HG03460 (cell line): Measurements from ENCODE around the gene GBX1.

Experiments used
- ATAC-seq: cut with Tn5 transposase; IDR thresholded peaks from one replicate; pipeline ENCODE4 v1.9.1; 2021; ENCODE audit not compliant: unreplicated experiment

The GBX1 gene

DNA sequence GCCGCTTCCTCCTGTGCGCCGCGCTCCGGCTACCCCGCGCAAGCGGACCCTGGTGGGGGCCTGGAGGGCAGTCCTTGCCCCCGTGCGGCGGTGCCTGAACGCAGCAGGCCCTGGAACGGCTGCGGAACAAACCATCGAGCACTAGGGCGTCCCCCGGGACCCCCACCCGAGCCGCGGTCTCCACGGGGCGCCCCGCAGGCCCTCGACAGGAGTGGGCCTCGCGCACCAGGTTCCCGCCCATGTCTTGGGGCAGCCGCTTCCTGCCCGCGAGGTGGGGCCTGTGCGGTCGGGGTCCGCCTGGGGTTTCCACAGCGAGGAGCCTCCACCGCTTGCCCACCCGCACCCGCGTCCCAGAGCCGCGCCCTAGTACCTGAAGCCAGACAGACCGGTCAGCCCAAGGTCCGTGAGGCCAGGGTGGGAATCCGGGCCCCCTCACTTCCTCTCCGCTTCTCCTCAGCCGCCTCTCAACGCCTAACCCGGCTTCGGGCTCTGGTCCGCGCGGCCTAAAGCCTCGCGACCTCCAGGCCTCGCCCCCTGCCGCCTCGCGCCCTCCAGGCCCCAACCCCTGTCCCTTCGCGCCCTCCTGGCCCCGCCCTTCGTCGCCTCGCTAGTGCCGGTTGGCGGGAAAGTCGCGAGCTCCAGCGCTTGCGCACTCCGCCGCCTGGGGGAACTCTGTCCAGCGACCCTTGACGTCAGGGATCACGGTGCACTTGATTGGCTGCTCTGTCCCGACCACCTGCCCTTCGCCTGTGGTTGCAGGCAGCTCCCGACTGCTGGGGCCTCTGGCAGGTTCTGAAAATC lies 7.0 kb upstream of the GBX1 start:
- no peak for ATAC-seq

DNA sequence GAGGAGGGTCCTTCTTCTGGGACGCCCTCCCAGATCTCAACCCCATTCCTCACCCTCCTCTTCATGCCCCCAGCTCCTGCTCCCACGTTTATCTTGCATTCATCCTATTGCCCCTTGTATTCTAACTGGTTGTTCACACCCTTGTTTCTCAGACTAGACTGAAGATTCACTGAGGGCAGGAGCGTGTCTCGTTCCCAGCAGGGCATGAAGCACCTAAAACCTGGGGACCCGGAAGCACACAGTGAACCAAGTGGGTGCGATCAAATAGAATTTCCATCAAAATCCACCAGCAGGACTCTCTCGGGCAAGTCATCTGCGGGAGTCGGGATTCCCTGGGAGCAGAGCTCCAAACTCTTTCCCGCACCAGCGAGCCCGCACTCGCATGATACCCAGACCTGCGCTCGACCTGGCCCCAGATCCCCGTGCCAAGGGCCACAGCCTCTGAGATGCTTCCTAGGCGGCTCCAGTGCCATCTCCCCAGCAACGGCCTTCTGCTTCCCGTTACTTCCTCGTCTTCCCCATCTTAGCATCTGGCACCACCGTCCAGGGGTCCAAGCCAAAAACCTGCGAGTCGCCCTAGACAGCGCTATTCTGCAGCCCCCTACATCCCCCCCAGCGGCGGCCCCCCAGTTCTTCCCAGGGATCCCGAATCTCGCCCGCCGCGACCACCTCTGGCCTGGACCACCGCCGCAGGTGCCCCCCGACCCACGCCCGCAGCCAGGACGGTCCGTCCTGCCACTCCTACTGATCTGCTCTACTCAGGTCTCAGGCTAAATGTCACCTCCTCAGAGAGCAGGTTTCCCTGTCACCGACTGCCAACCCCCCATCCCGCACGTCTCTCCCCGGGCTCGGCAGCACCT lies 6.1 kb upstream of the GBX1 start:
- ATAC-seq, result no peak

DNA sequence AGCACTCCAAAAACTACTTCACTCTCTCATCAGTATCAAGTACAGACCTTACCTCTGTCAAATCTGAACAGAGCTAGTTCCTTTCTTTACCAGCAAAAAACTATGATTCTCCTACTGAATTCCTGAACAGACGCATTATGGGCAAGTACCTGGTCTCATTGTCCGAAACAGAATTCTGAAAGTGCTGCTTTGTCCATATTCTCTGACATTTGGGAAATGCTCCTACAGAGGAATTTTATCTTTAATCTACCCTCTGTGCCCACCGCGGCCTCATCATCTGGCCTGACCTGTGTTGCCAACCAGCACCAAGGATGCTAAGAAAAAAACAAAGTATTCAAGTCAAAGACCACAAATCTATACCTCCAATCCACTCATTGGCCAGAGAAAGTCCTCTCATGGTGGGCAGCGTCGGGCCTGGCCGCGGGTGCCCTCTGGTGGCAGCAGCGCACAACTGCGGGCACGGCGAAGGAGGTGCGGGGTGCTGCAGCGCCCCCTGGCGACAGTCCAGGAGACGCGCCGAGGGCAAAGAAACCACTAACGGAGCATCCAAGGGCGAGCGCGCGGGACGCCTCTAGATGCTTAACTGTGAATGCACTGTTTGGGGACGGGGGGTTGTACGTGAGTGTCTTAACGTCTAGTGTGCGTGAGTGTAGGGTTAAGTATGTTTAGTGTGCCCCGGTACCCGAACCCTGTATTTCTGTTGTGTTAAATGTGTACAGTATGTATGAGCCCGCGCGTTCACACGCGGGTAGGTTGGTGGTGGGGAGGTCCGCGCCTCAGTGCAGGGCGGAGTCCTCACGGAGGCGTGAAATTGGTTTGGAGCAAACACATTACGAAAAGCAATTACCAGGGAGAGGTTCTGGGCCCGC lies 5.0 kb upstream of the GBX1 start:
- ATAC-seq, result no peak

DNA sequence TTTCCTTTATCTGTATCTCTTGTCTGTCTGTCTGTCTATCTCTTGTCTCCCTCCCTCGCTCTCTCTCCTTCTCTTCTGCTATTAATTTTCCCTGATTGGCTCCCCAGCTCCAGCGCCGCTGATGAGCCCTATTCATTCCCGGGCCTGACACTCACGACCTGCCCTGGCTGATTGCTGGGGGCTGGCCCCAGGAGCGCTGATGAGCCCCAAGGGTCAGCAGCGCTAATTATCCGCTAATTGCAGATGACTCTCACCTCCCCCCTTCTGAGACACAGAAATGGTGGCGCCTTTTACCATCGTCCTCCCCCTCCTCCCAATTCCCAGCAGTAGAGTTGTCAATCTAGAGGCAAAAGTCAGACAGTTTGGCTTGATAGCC lies 1.3 kb upstream of the GBX1 start:
- ATAC-seq, result no peak

DNA sequence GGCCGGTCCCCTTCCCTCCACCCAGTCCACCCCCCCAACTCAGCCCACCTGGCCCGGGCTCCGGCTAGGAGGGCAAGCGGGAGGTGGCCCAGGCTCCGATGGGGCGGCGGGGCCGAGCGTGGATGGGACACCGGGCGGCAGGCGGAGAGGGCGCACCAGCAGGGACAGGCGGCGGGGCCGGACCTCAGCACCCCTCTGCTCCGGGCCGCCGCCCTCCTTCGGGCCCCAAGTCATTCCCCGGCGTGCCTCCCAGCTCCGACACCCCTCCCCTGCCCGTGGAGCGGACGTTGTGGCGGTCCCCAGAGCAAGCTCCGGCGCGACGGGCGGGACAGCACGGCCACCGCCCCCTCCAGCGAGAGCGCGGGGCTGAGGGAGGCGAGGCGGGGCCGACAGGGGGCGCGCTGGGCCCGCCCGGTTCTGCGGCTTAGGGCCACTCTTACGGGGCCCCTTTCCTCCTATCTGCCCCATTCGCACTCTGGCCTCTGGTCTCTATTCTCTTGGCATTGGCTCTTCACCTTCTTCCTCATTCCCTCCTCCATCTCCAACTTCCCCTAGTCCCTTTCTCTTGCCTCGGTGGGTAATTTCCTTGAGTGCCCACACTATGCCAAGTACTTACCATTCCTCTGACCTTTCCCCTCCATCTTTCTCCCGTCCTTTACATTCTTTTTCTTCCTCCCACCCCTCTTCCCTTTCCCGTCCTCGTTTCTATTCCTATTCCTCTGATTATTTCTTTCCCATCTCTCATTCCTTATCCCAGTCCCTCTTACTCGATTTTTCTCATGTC lies 701 bp upstream of the GBX1 start:
- ATAC-seq, result peak; percentile 48

DNA sequence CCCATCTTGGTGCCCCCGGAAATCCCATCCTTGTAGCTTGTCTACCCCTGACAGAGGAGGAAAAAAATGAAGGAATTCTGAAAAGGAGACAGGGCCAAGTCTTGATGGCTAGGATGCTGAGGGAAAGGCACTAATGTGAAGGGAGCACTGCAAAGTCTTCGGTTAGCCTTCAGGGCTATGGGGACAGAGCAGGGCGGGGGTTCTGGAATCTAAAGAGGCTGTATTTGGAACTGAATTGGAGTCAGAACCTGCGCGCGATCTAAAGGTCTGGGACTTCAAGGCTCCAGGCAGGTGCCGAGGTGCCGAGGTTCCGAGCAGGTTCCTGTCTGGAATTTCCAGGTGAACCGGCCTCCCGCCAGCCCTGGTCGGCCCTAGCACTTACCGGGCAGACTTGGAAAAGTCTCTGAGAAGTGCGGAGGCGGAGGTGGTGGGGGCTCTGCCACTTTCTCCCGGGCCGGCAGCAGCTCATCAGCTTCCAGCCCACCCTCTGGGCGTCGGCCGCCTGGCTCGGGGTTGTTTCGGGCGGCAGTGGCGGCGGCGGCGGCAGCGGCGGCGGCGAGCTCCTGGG lies 781 bp downstream of the GBX1 start:
- no peak for ATAC-seq

DNA sequence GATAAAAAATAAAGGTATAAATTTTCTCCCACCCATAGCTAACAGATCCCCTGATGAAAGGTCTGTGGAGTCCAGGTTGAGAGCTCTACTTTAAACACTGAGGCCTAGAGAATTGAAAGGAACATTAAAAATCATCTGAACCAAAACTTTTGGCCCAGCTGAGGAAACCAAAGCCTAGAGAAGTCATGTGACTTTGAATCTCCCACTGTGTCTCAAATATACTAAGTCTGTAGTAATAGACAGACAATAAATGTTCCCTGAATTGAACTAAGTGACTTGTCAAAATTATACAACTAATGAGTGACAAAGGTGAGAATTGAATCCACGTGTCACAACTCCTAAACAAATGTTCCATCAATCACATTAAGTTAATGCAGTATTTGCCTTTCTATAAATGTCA lies 5.7 kb downstream of the GBX1 start:
- no peak for ATAC-seq

DNA sequence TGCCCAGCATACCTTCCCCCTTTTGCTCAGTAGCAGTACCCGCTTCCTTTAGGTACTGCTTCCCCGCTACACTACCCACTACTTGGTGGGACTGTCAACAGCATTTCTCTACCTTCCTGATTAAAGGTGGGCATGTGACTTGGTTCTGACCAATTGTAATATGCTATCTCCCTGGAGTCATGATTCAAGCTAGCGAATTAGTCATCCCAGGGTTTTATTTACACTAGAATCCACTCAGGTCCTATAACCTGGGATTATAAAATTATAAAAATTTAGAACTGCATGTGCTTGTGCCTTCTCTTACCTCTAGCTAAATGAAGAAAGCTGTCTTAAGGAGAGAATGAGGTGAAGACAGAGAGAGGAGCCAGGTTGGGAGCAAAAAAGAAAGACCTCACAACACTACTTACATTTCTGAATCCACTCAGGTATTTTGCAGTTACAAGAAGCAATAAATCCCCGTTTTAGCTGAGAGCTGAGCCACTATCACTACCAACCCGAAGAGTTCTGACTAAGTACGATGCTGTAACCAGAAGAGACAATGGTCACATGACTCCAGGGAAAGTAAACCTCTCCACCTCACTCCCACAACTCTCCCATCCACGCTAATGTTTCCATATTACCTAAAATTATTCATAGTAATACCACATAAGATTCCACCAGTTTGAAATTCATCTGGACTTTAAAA lies 9.7 kb downstream of the GBX1 start:
- ATAC-seq, result no peak

DNA sequence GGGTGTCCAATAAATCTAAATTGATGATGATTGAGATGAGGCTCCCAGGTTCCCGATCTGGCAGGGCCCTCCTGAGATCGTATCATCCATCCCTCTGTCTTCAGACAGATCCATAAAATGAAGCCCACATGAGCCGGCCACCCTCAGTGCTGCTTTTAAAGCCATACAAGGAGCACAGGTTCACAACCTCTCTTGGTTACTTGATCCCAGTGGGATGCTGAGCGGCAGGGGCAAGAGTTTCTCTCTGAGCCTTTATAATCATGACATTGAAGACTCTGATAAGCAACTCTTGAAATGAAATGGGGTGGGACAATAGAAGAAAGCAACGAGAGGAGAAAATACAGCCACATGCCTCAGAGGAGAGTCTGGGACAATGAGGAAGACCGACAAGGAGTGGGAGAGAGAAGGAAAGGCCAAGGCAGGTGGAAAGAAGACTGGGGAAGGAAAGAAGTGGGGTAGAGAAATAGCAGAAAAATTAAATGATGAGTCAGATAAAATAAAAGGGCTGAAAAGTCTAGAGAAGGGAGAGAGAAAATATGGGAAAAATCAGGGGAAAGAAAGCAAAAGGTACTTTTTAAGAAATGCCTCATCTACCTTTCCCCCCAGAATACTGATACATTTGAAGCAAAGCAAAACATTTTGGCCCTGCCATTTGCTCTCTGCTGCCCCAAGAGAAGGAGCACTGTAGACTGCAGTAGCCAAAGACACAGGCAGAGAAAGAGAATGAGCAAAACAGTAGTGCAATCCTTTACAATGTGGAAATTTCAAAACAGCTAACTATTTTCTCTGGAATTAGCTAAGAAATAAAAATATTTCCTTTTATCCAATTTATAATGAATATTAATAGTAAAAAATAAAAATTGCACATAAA lies 14.6 kb downstream of the GBX1 start:
- no peak for ATAC-seq

DNA sequence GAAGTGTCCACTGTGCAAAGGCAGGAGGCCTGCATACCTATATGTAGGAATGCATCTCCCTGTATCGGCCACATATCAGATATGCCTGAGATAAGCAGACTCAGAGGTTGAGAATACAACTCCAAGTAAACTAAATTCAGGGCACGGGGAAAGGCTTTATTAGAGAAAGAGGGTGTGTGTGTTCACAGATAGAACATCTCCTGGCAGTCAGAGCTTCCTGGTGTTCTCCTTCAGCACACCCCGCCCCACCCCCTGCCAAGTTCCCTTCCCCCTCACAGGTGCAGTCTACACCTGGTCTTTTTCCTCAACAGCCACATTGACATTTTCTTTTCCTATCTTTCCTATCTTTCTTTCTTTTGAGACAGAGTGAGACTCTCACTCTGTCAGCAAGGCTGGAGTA lies 17.1 kb downstream of the GBX1 start:
- no peak for ATAC-seq

DNA sequence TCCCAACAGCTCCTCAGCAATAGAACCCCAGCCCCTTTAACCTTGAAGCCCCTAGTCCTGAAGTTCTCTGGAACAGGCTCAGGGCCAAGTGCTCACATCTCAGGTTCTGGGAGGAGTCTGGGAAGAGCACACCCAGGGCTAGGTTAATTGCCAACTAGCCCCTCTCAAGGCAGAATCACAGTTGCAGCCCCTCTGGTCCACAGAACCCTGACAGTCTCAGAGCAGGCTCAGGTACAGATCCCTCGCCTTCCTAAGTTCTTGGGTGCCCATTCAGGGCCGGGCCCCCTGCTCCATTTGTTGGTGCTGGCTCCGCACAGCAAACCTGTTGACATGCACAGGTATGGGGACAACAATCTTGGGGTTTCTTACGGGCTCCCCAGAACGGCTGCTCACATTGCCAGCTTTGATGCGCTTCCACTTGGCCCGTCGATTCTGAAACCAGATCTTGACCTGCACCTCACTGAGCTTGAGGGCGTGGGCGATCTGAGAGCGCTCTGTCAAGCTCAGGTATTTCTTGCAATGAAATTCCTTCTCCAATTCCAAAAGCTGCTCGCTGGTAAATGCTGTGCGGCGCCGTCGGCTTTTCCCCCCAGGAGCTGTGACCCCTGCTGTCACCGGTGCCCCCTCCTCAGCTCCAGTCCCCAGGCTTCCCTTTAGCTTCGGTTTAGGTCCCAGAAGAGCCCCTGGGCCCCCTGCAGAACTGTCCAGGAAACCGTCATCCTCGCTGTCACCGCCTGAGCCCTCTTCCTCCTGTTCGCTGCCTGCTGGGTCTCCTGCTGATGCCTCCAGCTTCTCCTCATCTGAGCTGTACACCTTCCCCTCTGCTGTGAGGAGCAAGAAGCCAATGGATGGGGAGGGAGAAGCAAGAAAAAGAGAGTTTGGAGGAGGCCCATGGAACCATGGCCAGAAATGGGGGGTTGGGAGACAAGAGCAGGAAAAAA lies 18.9 kb downstream of the GBX1 start:
- ATAC-seq, result no peak

DNA sequence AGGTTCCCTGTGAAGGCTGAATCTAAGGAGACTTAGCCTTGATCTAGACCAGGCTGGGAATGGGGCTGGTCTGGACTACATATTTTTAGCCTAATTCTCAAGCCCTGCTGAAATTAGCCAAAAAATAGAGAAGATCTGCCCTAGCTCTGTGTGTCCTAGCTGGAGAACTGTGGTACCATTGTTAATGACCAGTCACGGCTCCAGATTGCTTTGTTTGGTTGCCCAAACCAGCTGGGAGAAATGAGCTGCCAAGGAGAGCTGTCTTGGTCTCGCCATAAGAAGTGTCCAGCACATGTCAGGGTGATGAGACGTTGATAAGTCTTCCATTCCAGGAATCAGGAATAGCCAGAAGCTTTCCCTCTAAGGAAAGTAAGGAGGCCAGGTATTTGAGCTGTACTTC lies 20.7 kb downstream of the GBX1 start:
- ATAC-seq, result no peak

DNA sequence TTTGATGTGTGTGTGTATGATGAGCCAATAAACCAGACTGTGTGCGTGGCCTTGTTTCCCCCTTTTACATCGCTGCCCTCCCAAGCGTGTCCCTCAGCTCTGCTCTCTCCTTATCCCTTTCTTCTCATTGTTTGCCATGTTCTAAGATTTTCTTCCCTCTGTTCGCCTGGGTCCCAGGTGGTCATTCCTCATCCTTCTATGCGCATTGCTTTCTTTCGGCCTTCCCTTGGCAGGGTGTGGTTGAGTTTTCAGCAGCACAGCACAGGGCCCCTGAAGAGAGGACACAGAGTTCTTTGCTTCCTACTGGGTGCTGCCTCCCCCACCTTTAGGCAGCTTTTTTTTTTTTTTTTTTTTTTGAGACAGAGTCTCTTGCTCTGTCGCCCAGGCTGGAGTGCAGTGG lies 23.1 kb downstream of the GBX1 start:
- ATAC-seq, result no peak

DNA sequence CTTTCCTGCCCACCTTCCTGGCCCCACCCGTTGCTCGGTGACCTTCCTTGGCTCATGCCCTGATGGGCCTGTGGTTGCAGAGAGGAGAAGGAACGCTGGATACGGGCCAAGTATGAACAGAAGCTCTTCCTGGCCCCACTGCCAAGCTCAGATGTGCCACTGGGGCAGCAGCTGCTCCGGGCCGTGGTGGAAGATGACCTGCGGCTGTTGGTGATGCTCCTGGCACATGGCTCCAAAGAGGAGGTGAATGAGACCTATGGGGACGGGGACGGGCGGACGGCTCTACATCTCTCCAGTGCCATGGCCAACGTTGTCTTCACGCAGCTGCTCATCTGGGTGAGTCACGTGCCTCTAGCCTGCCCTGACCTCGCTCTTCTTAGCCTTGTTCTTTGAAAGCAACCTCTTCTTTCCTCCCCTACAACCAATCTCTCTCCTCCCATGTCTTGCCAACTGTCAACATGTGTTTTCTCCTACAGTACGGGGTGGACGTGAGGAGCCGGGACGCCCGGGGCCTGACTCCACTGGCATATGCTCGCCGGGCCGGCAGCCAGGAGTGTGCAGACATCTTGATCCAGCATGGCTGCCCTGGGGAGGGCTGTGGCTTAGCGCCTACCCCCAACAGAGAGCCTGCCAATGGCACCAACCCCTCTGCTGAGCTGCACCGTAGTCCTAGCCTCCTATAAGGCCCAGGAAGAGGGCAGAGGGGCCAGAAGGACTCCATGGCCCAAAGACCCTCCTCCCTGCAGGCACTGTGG lies 24.1 kb downstream of the GBX1 start:
- no peak for ATAC-seq

DNA sequence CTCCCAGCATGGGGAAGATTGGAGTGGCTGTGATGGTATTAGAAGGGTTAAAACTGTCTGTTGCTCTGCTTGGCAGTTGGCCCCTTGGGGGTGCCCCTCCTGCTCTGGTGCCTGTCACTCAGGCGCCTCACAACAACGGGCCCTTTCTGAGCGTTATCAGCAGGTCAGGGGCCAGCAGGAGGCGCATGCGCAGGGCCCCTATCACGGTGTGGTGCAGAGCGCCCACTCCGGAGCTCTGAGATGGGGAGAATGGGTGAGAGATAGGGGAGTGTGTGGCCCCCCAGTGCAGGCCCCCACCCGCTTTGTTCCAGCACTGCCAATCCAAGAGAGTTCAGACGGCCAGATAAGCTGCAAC lies 24.8 kb downstream of the GBX1 start:
- ATAC-seq, result no peak

DNA sequence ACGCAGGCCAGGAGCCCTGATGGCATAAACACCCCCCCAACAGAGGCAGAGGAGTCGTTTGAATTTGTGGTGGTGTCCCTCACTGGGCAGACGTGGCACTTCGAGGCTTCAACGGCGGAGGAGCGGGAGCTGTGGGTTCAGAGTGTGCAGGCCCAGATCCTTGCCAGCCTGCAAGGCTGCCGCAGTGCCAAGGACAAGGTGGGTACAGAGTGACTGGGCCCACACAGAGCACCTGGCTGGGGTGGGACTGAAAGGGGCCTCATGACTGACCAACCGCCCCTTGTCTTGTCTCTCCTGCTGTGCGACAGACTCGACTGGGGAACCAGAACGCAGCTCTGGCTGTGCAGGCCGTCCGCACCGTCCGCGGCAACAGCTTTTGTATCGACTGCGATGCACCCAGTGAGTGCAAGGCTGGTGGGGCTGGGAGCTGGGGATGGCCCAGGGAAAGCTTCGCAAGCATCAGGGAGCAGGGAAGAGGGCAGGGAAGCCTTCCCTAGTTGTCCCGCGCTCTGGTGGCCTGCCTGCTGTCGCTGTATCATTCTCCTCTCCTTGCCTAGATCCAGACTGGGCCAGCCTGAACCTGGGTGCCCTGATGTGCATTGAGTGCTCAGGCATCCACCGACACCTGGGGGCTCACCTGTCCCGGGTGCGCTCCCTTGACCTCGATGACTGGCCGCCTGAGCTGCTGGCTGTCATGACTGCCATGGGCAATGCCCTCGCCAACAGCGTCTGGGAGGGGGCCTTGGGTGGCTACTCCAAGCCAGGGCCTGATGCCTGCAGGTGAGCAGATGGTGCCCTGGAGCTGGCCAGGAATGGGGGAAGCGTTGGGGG lies 25.4 kb downstream of the GBX1 start:
- no peak for ATAC-seq
